ENCODE measurements around the gene CCDC146. TPM values are rescaled to one million over a fixed set of nuclear protein-coding genes. Genes with fewer than 3 reads are reported as not detected.

CCDC146 gene
- total RNA-seq, 1 experiment from 2014 or later = 0.70 TPM

DNA sequence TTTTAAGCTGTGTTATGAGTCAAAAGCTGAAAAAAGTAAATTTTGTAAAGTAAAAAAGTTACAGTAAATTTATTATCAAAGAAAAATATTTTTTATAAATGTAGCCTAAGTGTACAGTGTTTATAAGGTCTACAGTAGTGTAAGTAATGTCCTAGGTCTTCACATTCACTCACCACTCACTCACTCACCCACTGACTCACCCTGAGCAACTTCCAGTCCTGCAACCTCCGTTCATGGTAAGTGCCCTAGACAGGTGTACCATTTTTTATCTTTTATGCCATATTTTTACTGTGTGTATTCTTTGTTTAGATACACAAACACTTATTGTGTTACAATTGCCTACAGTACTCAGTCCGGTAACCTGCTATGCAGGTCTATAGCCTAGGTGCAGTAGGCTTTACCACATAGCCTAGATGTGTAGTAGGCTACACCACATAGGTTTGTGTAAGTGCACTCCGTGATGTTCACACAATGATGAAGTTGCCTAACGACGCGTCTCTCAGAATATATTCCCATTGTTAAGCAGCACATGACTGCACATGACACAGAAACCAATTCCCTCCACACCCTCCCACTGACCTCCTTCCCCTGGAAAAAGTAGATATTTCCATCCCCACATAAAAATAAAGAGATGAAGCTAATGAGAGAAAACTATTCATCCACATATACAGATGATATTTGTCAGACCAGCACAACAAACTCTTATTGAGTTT, 122.0 kb downstream of the CCDC146 start:
- no peak for DNase-seq (ENCODE audit: low spot score)

DNA sequence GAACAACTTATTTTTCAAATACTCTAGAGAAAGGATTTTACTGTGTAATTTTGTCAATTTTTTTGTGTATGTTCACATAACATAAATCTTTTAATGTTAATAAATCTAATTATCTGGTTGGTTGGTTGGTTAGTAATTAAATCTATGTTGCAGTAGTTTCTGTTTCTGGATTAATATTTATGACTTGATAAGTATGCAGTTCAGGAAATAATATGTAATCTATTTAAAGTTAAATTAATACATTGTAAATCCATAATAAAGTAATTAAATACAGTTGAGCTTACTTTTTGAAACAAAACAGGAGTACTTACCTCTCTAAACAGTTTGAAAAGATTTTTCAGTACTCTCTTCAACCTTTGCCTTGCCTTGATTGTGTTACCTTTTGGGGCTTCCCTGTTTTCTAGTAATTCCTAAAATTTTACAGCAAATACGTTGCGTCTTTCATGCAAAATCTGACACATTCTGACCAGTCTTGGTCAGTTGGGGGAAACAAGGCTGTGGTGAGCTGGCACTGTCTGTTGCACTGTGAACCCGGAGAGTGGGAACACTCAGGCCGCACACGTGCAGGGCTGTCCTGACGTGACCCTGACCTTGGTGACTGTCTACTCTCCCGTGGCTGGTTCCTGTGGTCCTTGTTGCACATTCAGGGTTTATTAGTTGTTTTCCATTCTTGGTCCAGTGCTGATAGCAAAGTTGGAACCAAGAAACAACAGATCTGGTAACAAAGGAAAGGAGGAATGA, 122.8 kb downstream of the CCDC146 start:
- no peak for DNase-seq (ENCODE audit: low spot score)

DNA sequence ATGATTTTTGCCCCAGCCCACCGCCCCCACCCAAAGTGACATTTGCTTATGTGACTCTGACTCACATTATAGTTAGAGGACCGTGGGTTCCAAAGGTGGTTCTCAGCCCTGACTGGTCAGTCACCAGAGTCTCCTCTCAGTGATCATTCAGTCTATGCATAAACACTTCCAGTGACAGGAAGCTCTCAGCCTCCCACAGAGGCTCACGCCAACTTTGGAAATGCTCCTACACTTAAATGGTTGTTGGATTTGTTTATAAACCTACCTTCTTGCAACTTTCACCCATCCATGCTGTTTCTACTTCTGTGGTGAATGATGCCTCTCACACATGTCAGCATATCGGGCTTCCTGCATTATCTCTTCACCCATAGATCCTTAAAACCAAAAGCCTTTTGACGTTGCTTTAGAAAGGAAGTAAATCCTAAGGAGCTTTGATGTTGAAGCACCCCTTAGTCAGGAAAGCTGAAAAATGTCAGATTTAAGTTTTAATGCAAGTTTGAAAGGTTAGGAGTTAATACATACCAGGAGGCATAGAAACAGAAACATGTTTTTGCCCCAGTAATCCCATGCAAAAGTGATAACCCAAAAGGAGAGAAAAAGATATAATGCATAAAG, 123.7 kb downstream of the CCDC146 start:
- no peak for DNase-seq (ENCODE audit: low spot score)

DNA sequence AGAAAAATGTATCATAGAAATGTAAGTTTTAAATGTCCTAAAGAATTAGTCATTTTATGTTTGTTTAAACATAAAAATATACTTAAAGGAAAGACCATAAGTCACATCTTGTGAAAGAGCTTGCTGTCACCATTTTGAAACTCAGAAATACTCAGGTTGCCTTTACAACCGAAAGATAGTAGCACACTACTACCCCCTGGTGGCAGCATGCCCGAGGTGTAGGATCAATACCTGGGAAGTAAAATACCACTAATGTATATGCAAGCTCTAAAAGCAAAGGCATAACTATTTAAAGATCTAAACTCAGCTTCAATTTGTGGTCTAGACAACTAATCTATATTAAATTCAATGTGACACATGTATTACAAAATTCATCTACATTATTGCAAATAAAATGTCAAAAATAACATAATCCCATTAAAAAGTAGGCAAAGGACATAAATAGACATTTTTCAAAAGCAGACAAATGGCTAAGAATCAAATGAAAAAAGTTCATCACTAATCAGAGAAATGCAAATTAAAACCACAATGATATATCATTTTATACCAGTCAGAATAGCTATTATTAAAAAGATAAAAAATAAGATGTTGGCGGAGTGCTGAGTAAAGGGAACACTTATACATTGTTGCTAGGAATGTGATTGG, 124.9 kb downstream of the CCDC146 start:
- peak; percentile 75 for DNase-seq (ENCODE audit: low spot score)

DNA sequence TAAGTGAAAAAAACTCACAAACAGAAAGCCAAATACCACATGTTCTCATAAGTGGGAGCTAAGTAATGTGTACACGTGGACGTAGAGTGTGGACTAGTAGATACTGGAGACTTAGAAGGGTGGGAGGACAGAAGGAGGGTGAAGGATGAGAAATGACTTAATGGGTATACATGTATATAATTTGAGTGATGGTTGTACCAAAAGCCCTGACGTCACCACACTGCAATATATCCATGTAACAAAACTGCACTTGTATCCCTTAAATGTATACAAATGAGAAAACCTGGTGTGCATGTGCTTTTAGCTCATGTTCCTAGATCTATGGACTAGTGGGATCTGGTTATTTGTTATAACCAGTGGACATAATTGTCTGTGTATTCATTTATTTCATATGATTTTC, 125.7 kb downstream of the CCDC146 start:
- no peak for DNase-seq (ENCODE audit: low spot score)

DNA sequence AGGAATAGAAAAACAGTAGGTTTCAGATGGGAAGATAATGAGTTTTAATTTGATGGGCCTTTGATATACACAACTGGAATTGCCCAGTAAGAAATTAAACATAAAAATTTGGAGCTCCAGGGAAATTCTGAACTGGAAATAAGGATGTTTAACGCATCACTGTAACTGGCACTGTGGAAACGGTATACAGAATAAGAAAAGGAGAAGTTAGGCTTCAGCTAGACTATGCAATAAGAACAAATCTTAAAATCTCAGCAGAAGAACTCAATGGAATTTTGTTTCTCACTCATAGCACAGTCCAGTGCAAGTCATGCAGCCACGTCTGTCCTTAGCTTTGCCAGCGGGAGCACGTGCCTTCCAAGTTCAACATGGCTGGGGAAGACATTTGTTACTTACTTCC, 130.1 kb downstream of the CCDC146 start:
- no peak for DNase-seq (ENCODE audit: low spot score)

DNA sequence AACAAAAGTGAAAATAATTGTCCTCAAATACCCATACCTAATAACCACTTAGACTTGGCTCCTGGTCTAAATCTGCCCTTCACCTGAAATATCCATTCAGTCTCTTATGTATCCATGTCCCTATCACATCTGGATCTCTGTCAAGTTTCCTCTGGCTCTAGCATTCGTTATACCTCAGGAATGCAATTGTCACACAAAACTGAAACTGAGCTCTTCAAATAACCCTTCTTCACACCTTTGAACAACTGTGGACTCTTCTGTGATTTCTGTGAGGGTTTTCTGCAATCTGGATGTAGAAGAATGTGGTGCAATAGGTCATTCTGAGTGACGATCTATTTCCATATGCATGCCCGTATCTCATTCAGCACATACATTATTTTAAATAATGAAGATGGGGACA, 130.7 kb downstream of the CCDC146 start:
- no peak for DNase-seq (ENCODE audit: low spot score)

DNA sequence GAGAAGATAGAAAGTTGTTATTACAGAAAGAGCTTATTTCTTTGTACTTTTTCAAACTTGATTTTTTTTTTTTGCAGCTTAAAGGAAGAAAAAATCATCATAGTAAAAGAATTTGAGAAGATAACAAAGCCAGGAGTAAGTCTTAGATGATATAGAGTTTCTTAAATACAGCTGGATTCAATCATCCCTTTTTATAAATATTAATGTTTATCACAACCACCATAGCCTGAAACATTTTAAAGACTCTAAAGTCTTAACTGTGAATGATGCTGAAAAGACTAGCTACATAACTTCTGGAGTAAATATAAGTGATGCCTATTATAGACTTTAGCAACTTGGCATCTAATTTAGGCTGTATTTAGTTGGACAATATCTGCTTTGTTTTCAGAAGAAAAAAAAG, 132.0 kb downstream of the CCDC146 start:
- DNase-seq (ENCODE audit: low spot score) = no peak

DNA sequence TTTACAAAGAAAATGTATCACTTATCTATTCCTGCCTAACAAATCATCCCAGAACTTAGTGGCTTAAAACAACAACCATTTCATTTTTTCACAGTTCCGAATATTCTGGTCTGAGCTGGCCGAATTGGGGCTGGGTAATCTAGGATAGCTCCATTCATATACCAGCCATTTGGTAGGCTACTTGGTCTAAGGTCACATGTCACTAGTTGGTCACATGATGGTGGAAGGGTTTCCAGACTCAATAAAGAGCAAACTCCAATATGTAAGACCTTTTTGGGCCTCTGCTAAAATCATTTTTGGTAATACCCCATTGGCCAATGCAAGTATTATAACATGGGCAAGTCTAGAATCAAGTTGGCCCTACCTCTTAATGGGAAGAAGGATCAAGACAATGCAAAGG, 132.5 kb downstream of the CCDC146 start:
- DNase-seq (ENCODE audit: low spot score) = no peak

DNA sequence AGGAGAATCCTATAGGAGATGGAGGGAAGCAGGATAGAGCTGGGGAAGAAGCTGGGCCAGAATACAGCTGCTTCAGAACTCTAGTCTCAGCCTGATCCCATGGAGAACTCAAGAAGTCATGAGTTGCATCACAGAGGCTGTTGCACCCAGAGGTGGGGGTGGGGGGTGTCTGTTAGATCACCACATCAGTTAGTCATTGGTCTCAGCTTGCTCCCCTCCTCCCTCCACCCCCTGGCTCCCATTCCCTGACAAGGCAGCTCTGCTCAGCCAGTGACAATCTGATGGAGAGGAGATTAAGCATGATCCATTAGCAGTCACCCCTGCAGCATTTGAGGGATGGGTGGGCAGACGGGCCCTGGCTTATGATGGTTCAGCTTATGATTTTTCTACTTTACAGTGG, 135.6 kb downstream of the CCDC146 start:
- DNase-seq (ENCODE audit: low spot score) = no peak

DNA sequence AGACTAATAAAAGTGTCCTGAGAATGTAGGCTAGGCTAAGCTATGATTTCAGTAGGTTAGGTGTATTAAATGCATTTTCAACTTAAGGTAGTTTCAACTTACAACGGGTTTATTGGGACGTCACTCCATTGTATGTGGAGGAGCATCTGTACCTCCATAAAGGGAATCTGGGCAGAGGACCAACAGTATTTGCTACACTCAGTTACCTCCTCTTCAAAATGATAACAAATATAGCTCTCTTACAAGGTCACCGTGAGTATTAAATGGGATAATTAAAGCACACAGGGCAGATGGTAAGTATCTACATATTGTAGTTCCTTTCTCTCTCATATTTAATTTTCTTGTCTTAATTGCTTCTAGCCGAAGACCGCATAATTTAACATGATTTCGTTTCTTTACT, 136.2 kb downstream of the CCDC146 start:
- no peak for DNase-seq (ENCODE audit: low spot score)

DNA sequence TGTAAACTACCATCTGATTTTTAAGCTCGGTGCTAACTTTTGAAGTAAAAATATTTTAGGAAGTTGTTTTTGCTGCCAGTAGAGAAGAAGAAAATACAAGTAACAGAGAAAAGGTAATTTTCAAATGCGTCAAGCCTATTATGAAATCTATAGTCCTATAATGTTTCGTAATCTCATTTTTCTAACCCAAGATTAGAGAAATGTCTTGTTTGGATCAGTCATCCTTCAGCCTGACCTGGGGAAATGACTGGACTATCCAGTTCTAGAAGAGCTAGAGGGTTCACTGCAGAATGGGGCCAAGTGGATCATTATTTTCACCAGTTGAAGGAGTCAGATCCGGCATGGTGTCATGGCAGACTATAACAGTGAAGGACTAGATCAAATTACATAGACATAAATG, 139.9 kb downstream of the CCDC146 start:
- no peak for DNase-seq (ENCODE audit: low spot score)

DNA sequence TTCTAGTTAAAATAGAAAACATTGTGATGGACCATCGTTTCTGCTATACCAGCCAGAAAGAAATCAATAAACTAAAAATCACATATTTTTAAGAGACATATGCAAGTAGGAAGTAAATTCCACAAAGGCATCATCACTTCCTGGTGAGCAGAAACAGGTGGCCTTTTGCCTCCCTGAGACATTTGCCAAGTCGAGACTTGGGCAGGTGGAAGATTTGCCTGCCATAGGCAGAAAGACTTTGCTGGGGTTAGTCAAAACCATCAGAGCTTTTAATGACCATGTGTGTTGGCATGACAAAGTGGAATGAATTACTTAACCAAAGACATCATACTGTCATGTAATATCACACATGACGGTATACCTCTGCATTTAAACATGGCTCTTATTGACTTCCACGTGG, 143.3 kb downstream of the CCDC146 start:
- DNase-seq (ENCODE audit: low spot score) = no peak

DNA sequence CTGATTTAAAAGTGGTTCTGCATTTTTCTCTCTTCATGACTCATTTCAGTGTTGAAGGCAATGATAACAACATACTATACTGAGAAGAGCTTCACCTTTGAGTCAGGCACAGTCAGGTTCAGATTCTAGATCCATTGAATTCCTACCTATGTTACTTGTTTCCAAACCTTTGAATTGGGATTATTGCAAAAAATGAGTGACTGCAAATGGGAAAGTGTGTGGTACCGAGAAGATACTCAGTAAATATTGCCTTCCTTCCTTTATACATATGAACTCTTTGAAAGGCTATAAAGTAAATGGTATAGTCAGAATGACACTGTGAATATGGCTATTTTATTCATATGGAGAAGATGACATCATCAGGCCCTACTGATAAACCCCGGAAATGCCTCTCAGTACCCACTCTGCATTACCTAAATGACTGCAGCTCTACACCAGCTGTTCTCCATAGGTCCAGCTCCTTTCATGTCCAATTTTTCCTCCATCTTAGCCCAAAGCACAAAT, 143.9 kb downstream of the CCDC146 start:
- no peak for DNase-seq (ENCODE audit: low spot score)

DNA sequence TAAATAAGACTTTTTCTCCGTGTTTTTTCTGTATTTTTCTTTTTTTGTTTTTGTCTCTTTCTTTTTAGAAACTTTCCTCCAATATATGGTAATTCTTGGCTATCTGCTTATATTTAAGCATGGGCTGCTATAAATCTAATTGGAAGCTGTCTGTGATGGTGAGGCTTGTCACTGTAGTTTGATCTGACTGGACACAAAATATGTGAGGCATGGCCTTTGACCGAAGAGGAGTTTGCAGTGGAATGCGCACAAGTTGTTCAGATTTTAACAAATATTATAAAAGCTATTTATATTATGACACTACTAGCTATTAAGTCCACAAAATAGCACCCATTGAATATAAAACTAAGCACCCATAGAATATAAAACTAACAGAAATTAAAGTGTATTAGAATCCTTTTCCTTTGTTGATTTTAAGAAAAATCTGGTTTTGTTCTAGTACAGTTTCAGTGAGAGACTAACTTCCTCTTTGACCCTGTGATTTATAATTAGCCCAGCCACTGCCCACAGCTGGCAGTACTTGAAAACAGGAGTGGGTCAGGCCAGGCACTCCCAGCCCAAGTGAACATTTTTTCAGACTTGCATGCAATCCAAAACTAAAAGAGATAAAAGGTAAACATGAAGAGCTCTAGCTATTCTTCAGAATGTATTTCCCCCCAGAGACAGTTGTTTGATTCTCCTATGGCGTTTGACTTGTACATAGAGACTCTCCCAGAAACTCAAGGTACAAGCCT, 147.1 kb downstream of the CCDC146 start:
- DNase-seq (ENCODE audit: low spot score) = no peak

DNA sequence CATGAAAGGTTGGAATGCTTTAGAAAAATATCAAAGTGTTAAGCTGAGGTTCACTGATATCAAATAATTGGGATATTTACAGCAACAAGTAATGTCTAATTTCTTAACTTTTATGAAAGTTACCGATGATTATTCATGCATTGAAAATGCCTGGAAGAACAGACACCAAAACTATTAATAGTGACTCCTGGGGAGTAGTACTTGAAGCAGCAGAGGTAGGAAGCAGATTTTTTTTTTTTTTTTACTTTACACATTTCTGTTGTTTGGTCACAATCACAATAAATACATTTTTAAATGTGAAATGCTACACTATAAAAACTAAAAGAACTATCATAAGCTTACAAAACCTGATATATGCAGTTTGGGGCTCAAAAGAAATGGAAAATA, 147.7 kb downstream of the CCDC146 start:
- DNase-seq (ENCODE audit: low spot score) = no peak

DNA sequence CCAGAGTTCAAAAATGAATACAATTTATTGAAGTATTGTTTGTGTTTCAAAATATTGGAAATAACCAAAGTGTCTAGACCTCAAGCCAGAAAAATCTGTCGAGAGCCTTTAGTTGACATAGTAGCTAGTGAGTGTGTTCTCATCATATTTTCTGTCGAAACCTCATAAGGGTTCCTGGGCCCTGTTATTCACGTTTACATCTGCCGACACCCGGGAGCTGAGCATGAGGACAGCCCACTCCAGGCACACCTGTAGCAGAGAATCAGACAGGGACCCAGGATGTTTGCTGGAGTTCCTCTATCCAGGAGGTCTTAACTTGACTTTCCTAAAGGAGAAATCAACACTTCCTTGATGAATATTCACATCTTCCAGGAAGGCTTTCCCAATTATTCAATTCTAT, 149.4 kb downstream of the CCDC146 start:
- DNase-seq (ENCODE audit: low spot score) = no peak

DNA sequence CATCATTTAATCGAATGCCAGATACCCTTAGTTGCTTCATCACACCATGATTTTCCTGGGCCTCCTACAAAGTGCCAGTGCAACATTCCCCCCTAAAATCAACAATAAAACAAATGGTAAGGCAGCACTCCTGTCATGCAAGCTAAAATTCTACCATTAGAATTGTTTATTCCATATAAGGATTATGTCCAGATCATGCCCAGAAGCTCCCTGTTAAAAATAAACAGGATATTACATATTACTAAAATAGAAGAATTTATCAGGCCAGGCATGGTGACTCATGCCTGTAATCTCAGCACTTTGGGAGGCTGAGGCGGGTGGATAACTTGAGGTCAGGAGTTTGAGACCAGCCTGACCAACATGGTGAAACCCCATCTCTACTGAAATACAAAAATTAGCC, 153.2 kb downstream of the CCDC146 start:
- peak; percentile 90 for DNase-seq (ENCODE audit: low spot score)

DNA sequence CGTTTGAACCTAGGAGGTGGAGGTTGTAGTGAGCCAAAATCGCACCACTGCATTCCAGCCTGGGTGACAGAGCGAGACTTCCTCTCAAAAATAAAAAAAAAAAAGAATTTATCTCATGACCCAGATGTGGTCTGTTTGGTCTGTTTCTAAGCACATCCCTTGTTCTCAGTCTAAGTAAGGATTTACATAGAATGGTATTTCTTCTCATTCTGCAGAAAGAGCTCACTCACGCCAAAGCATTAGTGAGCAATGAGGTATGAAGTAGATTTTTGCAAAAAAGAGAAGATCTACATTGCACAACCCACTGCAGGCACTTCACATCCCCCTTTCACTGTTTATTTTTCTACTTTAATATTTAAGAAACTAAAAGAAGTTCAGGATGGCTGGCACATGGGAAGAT, 153.7 kb downstream of the CCDC146 start:
- DNase-seq (ENCODE audit: low spot score) = peak; percentile 50

DNA sequence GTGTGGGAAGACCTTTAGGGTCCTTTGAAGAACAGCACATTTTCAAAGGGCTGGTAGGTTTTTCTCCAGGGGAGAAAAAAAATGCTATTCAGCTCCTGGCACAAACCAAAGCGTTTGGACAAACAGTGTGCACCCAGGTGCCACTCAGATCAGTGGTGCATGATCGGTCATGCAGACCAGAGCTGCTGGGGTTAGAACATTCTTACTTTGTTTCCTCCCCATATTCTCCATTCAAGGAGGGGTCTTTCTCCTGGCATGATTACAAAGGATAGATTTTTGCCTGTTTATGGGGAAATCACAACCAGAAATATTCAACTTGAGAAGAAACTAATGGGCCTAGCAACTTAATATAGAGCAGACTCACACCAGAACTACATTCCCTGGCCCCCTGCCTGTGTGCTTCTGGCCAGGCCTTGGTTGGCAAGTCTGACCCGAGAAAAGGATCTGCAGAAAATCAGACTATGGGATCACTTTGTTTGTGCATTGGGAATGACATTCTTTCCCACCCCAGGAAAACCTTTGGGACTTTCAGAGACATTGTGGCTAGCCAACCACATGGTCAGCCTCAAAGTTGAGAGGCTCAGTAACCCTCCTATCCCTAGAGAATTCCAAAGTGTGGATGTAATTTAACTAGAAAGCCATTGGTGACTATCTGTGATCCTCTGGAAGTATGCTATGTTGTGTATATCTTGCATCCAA, 159.5 kb downstream of the CCDC146 start:
- DNase-seq (ENCODE audit: low spot score) = no peak

DNA sequence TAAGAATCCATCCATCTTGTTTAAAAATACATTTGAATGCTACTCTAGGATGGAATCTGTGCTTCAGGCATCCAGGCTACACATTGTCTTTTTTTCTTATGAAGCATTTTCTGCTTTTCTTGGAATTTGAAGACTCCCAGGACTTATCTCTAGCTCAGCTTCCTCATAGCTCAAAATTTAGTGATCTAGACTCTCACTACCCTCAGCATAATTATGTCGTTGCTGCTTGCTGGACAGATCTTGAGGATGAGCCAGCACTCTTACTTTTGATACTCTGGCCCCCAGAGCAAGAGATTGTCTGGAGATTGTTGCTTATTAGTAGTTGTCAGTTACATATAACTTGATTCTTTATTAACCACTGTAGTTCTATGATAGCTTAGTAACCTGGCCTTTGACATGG, 160.5 kb downstream of the CCDC146 start:
- DNase-seq (ENCODE audit: low spot score) = no peak

All from H4 (cell line).